Esophagus muscularis mucosa (tissue), 4 donors: Measurements from ENCODE around the gene OTX1. TPM values are rescaled to one million over a fixed set of nuclear protein-coding genes. Genes with fewer than 3 reads are reported as not detected.

Source experiments
- DNase-seq: peaks from one replicate; pipeline ENCODE4 v3.0.0-alpha.2; 2017; ENCODE audit errors: extremely low spot score
- H3K27ac ChIP-seq, 4 donors: fragments of 200-600 bp; sonication (generic); replicated peaks in 1 of 4; 1 replicate in 3 of 4; 2 replicates in 1 of 4; pipeline ENCODE4 v1.5.1; 2016 to 2019; ENCODE audit warnings: mild to moderate bottlenecking in 1 of 4
- H3K27me3 ChIP-seq, 4 donors: fragments of 200-600 bp; sonication (generic); one replicate each; pipeline versions ENCODE4 v1.5.1 to v1.6.0; 2016 to 2019
- H3K36me3 ChIP-seq, 4 donors: fragments of 200-600 bp; sonication (generic); one replicate each; pipeline ENCODE4 v1.5.1; 2016 to 2019
- H3K4me1 ChIP-seq, 4 donors: fragments of 200-600 bp; sonication (generic); one replicate each; pipeline ENCODE4 v1.5.1; 2016 to 2019
- H3K4me3 ChIP-seq, 4 donors: fragments of 200-600 bp; sonication (generic); 1 replicate in 2 of 4; 2 replicates in 2 of 4; pipeline ENCODE4 v1.5.1; 2016 to 2019; ENCODE audit warnings: mild to moderate bottlenecking in 4 of 4, moderate library complexity in 1 of 4
- H3K9me3 ChIP-seq, 4 donors: fragments of 200-600 bp; sonication (generic); 1 replicate in 3 of 4; 2 replicates in 1 of 4; pipeline ENCODE4 v1.5.1; 2016 to 2019
- CTCF ChIP-seq, 3 experiments: fragments of 200-600 bp in 2 of 3; fragments of 450-650 bp in 1 of 3; sonication (generic) in 2 of 3; IDR thresholded peaks; one replicate each; pipeline ENCODE4 v1.5.1; 2017 to 2019; ENCODE audit warnings: antibody characterized with exemption in 3 of 3, mild to moderate bottlenecking in 2 of 3, moderate library complexity in 1 of 3
- EP300 ChIP-seq: sonication (generic); formaldehyde crosslinking; IDR thresholded peaks from one replicate; pipeline ENCODE4 v1.6.1; 2017; ENCODE audit warnings: antibody characterized with exemption
- POLR2A ChIP-seq: fragments of 450-650 bp; IDR thresholded peaks from one replicate; pipeline ENCODE4 v1.6.1; 2017; ENCODE audit warnings: antibody characterized with exemption, moderate library complexity, mild to moderate bottlenecking, low read depth
- POLR2AphosphoS5 ChIP-seq, 2 donors: sonication (generic); formaldehyde crosslinking; IDR thresholded peaks; one replicate each; pipeline ENCODE4 v1.6.1; 2017; ENCODE audit warnings: antibody characterized with exemption in 2 of 2
- WGBS: methylation state at CpG from one replicate; pipeline ENCODE4 v1.1.5; 2018; 5-methylcytosine and 5-hydroxymethylcytosine counted together
- intact Hi-C: fragments of 100-400 bp; cut with DNase I; formaldehyde crosslinking; loops from one replicate; pipeline ENCODE4 v1.15.1; 2023
- total RNA-seq, 4 donors: library from RNA; depleted of rRNA; stranded (reverse); fragments of >200 nt; gene quantifications; one replicate each; pipeline versions ENCODE4 v1.1.0 to v1.2.1, GENCODE V29; 2016

OTX1 gene
- total RNA-seq, 4 donors from 2014 or later: 0.26 TPM; not detected in 3

GRCh38 chr2:63064197-63064596, 13.6 kb downstream of the OTX1 start:
- Histone ChIP-seq H3K4me3 (no peak overlapping the region), H3K4me1 (peaks cover 6 to 11% (median 8%) of the 10 kb centered on the region in 4 donors), H3K36me3 (no peaks in the 10 kb centered on the region), H3K9me3 (peaks cover 0 to 6% (median 0%) of the 10 kb centered on the region in 4 donors), H3K27ac (no peak overlapping the region), H3K27me3 (peaks cover 5 to 87% (median 49%) of the 10 kb centered on the region in 4 donors)
- DNase-seq: no peak
- 74% methylated on average over 1 of the region's 1 CpG for WGBS
- intact Hi-C loops: no loop called here
- TF ChIP-seq CTCF (IDR thresholded peaks at IDR 0.05) (no peak), EP300 (no peak), POLR2AphosphoS5 (IDR thresholded peaks at IDR 0.05) (no peak), POLR2A (no peak)

GRCh38 chr2:63064661-63065060, 14.0 kb downstream of the OTX1 start:
- intact Hi-C loops: no loop called here
- Histone ChIP-seq H3K4me3 (no peak overlapping the region), H3K27ac (no peak overlapping the region), H3K27me3 (peaks cover under 1 to 86% (median 44%) of the 10 kb centered on the region in 4 donors), H3K4me1 (peaks cover under 1 to 6% (median 3%) of the 10 kb centered on the region in 4 donors), H3K9me3 (peaks cover 0 to 3% (median 0%) of the 10 kb centered on the region in 4 donors), H3K36me3 (no peaks in the 10 kb centered on the region)
- DNase-seq: no peak
- 77% methylated on average over 4 of the region's 4 CpGs for WGBS
- TF ChIP-seq CTCF (IDR thresholded peaks at IDR 0.05) (no peak), POLR2A (no peak), EP300 (no peak), POLR2AphosphoS5 (IDR thresholded peaks at IDR 0.05) (no peak)

- H3K27me3 ChIP-seq: peaks cover 0 to 71% (median 29%) of the 10 kb centered on the region in 4 donors
- WGBS: 47% methylated on average over 3 of the region's 3 CpGs
- intact Hi-C loops: no loop called here
Measured at GRCh38 chr2:63066265-63066664, 15.6 kb downstream of the OTX1 start.

GRCh38 chr2:63066838-63067237, 16.2 kb downstream of the OTX1 start:
- intact Hi-C loops: no loop called here
- Histone ChIP-seq H3K9me3 (no peaks in the 10 kb centered on the region), H3K36me3 (no peaks in the 10 kb centered on the region), H3K27ac (no peak overlapping the region), H3K4me1 (no peaks in the 10 kb centered on the region), H3K27me3 (peaks cover 0 to 65% (median 23%) of the 10 kb centered on the region in 4 donors), H3K4me3 (no peak overlapping the region)
- TF ChIP-seq EP300 (no peak), POLR2A (no peak), CTCF (IDR thresholded peaks at IDR 0.05) (no peak), POLR2AphosphoS5 (IDR thresholded peaks at IDR 0.05) (no peak)
- 87% methylated on average over 2 of the region's 2 CpGs for WGBS
- DNase-seq: no peak

More at GRCh38 chr2:63066265-63066664, 15.6 kb downstream of the OTX1 start:
- H3K4me1 ChIP-seq: no peaks in the 10 kb centered on the region
- no peaks in the 10 kb centered on the region for H3K9me3 ChIP-seq
- H3K4me3 ChIP-seq: no peak overlapping the region
- no peaks in the 10 kb centered on the region for H3K36me3 ChIP-seq
- no peak for TF ChIP-seq POLR2A
- no peak for TF ChIP-seq CTCF (IDR thresholded peaks at IDR 0.05)
- TF ChIP-seq POLR2AphosphoS5 (IDR thresholded peaks at IDR 0.05): no peak
- TF ChIP-seq EP300: no peak
- no peak for DNase-seq
- H3K27ac ChIP-seq: no peak overlapping the region

- 79% methylated on average over 2 of the region's 2 CpGs for WGBS
- H3K27me3 ChIP-seq: peaks cover 0 to 17% (median 6%) of the 10 kb centered on the region in 4 donors
- no peaks in the 10 kb centered on the region for H3K9me3 ChIP-seq
- no peak for TF ChIP-seq POLR2A
- no peaks in the 10 kb centered on the region for H3K36me3 ChIP-seq
- no peak overlapping the region for H3K27ac ChIP-seq
- no peak for DNase-seq
- no peak overlapping the region for H3K4me3 ChIP-seq
- no peaks in the 10 kb centered on the region for H3K4me1 ChIP-seq
- intact Hi-C loops: no loop called here
Measured at GRCh38 chr2:63071664-63072063, 21.0 kb downstream of the OTX1 start.
